Ovary (tissue), 3 donors: ENCODE data around the gene THAP11.

Source experiments
- CTCF ChIP-seq, 3 donors: fragments of 450-650 bp in 2 of 3; fragments of 200-600 bp in 1 of 3; IDR thresholded peaks; one replicate each; pipeline versions ENCODE4 v1.5.1 to v1.8.0; 2016 to 2022; ENCODE audit warnings: antibody characterized with exemption in 3 of 3, mild to moderate bottlenecking in 1 of 3
- EP300 ChIP-seq: sonication (generic); formaldehyde crosslinking; IDR thresholded peaks from one replicate; pipeline ENCODE4 v1.6.1; 2017; ENCODE audit warnings: antibody characterized with exemption
- POLR2A ChIP-seq: fragments of 450-650 bp; IDR thresholded peaks from one replicate; pipeline ENCODE4 v1.6.1; 2017; ENCODE audit warnings: antibody characterized with exemption, mild to moderate bottlenecking, moderate library complexity
- donor health status: DM: no; HTN: no; CAD: no.

- TF ChIP-seq CTCF (IDR thresholded peaks at IDR 0.05) = no peak
- no peak for TF ChIP-seq POLR2A
- no peak for TF ChIP-seq EP300
Measured at GRCh38 chr16:67873435-67874370, 31.6 kb downstream of the THAP11 start.
